Ishikawa (cell line): Measurements from ENCODE around the gene CALM3.
A peak's percentile ranks its signal among the peaks of the same experiment; 100 is the strongest.

ENCODE experiments used
- CEBPB ChIP-seq: IDR thresholded peaks from 2 replicates; pipeline ENCODE4 v1.6.1; 2012
- CREB1 ChIP-seq: IDR thresholded peaks from 2 replicates; pipeline ENCODE4 v1.6.1; 2012; ENCODE audit warnings: low read depth
- EGR1 ChIP-seq: IDR thresholded peaks from 2 replicates; pipeline ENCODE4 v1.6.1; 2012
- EP300 ChIP-seq: IDR thresholded peaks from 2 replicates; pipeline ENCODE4 v1.6.1; 2012; ENCODE audit warnings: borderline replicate concordance
- FOXM1 ChIP-seq: IDR thresholded peaks from 2 replicates; pipeline ENCODE4 v1.6.1; 2012; ENCODE audit warnings: low read depth, borderline replicate concordance
- MAX ChIP-seq: IDR thresholded peaks from 2 replicates; pipeline ENCODE4 v1.6.1; 2012
- NFIC ChIP-seq: IDR thresholded peaks from 2 replicates; pipeline ENCODE4 v1.6.1; 2012
- RAD21 ChIP-seq: IDR thresholded peaks from 2 replicates; pipeline ENCODE4 v1.6.1; 2012; ENCODE audit warnings: low read depth
- REST ChIP-seq: IDR thresholded peaks from 2 replicates; pipeline ENCODE4 v1.6.1; 2012; ENCODE audit warnings: low read depth, mild to moderate bottlenecking
- TAF1 ChIP-seq: IDR thresholded peaks from 2 replicates; pipeline ENCODE4 v1.6.1; 2012; ENCODE audit warnings: low read depth, mild to moderate bottlenecking
- TCF12 ChIP-seq: IDR thresholded peaks from 2 replicates; pipeline ENCODE4 v1.6.1; 2012; ENCODE audit warnings: low read depth
- TEAD4 ChIP-seq: IDR thresholded peaks from 2 replicates; pipeline ENCODE4 v1.6.1; 2012
- USF1 ChIP-seq: IDR thresholded peaks from 2 replicates; pipeline ENCODE4 v1.6.1; 2012
- YY1 ChIP-seq: IDR thresholded peaks from 2 replicates; pipeline ENCODE4 v1.6.1; 2012; ENCODE audit warnings: low read depth
- ZBTB7A ChIP-seq: IDR thresholded peaks from 2 replicates; pipeline ENCODE4 v1.6.1; 2012; ENCODE audit warnings: low read depth

Gene CALM3

GRCh38 chr19:46635920-46636761 lies 35.0 kb downstream of the CALM3 start, which contains the start of gene GNG8:
Gene GNG8, minus strand, starts transcription at chr19:46636202. Its CDS starts 1,520 bp downstream, at chr19:46634682.
- TF ChIP-seq YY1 (no peak), RAD21 (no peak)

- TF ChIP-seq USF1 (no peak), TEAD4 (no peak), TAF1 (no peak), RAD21 (no peak), CREB1 (no peak)
Measured at GRCh38 chr19:46637224-46637623, 36.1 kb downstream of the CALM3 start.

- TF ChIP-seq TCF12 (peak; percentile 48; the same call in 1 of the 2 replicates), MAX (0 out of 2 replicates have a peak, but pooled peaks have one; percentile 7), TAF1 (0 out of 2 replicates have a peak, but pooled peaks have one; percentile 25), ZBTB7A (peak; percentile 53; the same call in 1 of the 2 replicates), CREB1 (no peak)
Measured at GRCh38 chr19:46639358-46640182, 38.4 kb downstream of the CALM3 start.

GRCh38 chr19:46640656-46641055 lies 39.5 kb downstream of the CALM3 start:
- TF ChIP-seq YY1 = no peak
- TF ChIP-seq MAX = no peak
- TF ChIP-seq TEAD4 = no peak
- TF ChIP-seq CEBPB = no peak
- TF ChIP-seq FOXM1 = no peak
- TF ChIP-seq ZBTB7A = no peak
- no peak for TF ChIP-seq RAD21
- no peak for TF ChIP-seq NFIC
- TF ChIP-seq EP300 = no peak
- no peak for TF ChIP-seq TAF1
- no peak for TF ChIP-seq EGR1
- no peak for TF ChIP-seq REST
- no peak for TF ChIP-seq CREB1
- TF ChIP-seq USF1 = no peak
- no peak for TF ChIP-seq TCF12

GRCh38 chr19:46644720-46645119 lies 43.6 kb downstream of the CALM3 start:
- TF ChIP-seq USF1 (no peak), EP300 (no peak), FOXM1 (no peak), REST (no peak), TCF12 (no peak), TAF1 (no peak), YY1 (no peak), EGR1 (no peak), ZBTB7A (no peak), CEBPB (no peak)
